ENCODE results near the gene ZCCHC4.

ZCCHC4 gene

DNA sequence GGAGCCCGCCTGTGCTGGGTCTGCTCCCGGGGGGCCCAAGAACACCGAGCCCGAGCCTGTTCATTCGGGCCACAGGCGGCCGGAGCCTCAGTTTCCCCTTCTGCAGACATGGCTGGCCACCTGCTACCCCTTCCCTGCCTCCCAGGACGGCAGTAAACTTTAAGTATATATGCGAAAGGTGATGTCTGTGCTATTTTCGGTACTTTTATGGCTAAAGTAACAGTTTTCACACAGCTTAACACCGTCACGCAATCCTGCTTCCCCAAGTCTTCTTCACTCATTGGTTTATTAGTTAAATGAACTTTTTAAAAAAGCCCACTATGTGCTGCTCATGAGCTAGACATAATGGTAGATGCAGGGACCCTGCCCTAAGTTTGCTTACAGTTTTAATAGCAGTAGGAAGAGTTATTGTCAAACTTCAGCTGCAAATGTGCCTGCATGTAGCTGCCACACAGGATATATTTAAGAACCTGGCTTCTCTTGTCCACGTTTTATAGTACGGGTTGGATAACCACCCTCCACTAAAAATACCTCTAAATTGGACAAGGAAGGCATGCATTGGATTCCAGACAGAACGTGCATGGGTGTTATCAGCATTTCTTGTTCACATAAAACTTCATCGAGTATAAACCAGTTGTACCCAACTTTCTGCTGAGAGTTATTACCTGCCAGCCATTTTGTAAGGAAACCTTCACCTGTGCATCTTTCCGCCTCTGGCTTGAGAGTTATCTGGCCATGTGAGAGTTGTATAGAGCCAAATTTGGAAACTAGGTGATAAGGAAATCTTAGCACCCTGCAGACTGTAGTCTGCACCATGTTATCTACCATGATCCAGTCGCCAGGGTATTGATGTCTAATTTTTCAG lies 65.2 kb downstream of the ZCCHC4 start:
- no peak for DNase-seq

DNA sequence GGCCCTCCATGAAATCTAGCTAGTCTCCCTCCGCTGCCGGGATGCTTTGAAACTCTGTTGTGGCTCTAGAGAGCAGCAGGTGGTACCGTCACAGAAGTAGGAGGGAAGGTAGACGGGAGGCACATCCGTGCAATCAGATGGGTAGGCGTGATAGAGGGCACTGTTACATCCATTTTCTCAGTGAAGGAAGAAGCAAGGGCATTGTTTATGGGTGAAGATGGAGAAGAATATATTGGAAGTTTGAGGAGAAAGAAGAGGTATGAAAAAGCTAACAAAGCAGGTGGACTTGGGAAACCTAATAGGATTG lies 65.8 kb downstream of the ZCCHC4 start:
- DNase-seq: no peak

DNA sequence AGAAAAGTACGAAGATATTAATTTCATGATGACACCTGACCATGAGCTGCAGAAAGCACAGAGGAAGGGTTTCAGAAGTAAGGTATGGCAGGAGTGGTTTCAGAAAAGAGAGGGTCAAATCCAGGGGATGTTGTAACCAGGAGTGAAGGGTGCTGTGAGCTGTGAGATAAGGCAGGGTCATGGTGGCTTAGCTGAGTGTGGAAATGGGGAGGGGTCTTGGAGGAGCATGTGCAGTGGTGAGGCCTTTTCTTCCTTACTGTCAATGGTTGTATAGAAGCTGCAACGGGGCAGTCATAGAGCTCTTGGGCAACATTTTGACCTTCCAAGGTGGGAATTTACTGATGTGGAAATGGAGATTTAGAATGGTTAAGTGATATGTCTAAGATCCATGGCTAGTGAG lies 67.0 kb downstream of the ZCCHC4 start:
- no peak for DNase-seq

DNA sequence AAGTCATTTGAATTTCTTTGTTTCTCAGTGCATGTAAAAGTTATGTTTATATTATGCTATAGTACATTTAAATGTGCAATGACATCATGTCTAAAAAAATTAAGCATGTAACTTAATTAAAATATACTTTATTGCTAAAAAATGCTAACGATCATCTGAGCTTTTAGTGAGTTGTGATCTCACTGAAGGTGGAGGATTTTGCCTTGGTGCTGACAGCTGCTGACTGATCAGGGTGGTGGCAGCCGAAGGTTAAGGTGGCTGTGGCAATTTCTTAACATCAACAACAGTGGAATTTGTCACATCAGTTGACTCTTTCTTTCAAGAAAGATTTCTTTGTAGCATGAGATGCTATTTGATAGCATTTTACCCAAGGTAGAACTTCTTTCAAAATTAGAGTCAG lies 71.1 kb downstream of the ZCCHC4 start:
- DNase-seq: no peak

DNA sequence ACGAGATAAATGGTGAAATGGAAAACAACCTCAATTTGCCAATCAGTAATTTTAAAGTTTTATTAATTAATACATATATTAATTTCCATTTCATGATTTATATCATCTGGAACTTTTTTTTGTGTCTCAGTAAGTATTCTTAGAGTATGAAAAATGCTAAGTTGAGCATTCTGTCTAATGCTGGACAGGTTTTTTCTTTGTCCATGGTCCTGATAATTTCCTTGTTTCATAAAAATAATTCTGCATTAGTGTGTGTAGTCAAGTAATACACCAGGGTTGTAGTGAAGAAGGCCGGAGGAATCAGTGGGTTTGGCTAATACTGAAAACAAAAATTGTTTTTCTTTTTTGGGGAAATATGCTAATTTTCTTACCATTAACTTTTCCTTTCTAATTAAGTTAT lies 74.4 kb downstream of the ZCCHC4 start:
- DNase-seq: no peak

DNA sequence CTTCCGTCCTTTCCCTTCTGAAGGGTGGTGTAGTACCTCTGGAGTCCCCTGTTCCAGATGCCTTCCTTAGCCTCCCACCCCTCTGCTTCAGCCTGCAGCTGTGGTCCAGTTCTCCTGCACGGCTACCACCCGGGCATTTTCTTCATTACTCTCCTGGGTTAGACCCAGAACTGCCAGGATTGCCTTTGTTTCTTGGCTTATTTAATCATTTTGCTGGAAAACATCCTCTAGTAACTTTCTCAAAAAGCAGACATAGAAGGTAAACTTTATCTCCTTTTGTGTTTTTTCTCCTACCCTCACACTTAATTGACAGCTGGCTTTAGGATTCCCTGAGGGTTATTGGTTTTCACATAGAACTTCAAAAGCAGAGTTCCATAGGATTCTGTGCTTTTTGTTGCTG lies 84.7 kb downstream of the ZCCHC4 start:
- no peak for DNase-seq

DNA sequence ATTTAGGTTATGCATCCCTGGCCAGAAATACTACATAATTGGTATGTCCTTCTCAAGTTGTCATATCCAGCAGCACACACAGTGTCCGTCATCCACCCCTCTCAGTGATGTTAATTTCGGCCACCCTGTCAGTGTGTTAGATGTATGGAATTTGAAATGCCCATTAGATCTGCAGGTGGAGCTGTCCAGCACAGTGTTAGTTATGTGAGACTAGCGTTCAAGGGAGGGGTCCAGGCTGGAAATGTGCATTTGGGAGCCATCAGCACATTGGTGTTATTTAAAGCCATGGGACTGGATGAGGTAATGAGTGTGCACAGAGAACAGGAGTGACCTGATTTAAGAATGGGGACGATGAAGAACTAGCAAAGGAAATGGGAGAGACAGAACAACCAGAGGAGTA lies 86.9 kb downstream of the ZCCHC4 start:
- DNase-seq: no peak

DNA sequence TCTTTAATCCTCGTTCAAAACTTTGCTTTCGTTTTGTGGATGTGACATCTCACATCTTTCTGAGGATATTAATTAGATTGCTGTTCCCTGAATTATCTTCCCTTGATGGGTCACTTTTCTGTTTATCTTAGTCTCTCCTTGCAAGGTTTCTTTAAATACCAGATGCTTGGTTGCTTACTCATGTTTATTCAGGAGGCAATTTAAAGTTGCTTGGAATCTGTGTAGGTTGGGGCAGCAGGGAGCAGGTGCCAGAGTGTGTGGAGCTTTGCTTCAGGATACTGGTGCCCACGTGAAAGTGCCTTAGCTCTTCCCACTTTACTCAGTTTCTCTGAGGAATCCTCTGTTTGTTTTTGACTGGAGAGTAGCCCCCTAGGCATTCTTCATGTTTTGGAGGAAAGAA lies 88.5 kb downstream of the ZCCHC4 start:
- no peak for DNase-seq

DNA sequence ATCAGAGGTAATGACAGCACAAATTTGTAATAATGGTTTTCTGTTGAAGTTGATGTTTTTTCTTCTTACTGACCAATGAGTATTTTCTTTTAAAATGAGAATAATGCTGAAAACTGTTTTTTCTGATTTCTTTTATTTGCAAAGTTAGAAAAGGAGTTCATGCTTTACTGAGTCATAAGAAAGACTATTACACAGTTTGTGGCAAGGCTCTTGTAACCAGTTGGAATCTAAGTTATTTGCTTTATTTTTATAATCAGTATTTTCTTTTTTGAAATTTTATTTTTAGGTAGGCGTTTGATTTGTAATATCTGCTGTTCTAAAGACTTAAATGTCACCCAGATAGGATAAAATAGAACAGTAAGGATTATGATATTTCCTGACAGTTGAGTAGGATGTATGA lies 89.9 kb downstream of the ZCCHC4 start:
- no peak for DNase-seq

DNA sequence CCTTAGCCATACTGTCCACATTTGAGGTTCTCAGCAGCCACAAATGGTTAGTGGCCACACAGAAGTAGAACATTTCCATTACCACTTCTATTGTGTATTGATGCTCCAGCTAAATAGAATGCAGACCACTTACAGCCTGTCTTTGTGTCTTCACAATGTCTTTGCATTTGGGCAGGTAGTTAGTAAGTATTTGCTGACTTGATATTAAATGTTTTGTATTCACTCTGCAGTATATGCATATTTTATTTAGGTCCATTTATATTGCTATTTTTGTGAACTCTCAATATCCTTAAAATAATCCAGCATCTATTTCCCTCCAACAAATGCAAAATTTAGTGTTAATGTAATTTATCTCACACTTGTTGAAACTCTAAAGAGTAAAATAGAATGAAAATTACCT lies 91.1 kb downstream of the ZCCHC4 start:
- no peak for DNase-seq

DNA sequence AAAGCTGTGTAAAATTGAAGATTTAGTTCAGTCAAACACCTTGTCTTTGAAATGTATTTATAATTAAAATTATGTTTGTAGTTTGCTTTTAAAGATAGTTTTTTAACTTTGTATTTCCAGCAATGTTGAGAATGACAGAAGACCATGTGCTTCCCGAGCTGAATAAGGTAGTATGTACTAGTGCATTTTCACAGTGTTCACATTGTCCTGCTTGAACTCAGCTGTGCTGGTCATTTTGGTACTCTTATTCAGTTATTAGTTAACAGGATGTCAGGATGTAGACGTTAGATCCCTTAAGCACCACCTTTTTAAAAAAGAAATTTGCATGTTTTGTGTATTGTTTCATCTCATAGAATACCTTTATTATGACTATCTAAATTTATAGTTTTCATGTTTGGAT lies 92.9 kb downstream of the ZCCHC4 start:
- no peak for DNase-seq

DNA sequence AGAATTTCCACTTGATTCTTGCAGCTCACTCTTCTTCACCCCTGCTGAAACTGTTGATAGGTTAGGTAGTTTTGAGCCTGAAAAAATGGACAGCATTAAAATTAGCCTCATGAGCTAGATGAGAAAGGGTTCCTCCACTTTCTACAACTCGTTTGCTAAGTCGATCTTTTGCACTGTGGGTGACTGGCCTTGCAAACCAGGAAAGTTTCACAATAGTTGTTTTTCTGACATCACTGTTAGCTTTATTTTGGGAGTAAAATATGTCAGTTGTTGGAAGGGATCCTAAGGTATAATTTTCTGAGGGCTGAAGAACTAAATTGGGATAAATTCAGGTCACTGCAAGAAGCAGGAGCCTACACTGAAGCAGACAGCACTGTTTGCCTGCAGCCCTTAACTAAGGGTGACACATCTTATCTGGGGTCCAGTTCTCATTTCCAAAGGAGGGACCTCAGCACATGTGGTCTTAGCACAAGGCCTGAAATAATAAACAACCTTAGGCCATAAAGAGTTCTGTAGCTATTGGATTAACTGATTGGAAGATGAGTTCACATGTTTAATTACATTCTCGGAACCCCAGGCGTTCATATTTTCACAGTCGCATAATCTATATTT lies 93.6 kb downstream of the ZCCHC4 start:
- no peak for DNase-seq

DNA sequence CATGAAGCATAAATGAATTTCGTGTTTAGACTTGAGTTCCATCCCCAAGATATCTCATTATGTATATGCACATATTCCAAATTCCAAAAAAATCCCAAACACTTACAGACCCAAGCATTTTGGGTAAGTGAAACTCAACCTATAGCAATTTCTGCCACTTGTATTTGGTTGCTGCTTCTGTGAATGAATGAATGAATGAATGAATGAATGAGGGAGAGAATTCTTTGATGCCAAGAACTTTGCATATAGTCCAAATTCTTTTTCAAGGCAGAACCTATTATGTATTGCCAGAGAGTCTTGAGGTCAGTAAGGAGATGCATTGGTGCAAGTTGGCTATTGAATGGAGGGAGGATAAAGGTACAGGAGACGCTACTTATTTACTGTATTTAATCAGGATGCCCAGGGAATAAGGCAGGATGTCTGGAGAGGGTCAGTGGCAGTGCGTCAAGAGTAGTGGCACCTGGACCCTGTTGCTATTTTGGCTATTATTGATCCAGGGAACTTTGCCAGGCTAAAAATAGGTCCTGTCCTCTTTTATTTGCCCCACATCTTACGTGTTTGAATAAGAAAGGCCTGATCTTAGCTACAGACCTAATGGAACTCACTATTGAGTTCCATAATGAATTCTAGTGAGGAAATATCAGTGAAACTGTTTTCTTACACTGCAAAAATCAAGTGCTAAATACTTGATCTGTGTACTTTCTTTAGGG lies 98.4 kb downstream of the ZCCHC4 start:
- no peak for DNase-seq

DNA sequence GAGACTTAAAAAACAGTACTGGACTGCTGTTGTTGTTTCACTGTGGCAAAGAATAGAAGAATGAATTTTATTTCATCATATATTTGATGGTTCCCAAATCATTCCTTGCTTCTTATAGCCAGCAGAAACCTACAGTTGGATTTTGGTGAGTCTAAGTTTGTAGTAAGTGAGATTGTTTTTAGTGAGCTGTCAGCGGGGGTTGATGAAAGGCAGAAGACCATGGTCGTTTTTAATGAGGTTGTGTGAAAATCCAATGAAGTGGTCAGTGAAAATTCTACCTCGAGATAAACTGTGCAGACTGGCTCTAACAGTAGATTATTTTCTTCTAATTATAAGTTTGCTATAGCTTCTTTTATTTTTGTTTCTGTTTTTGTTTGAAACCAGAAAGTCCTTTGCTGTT lies 100.7 kb downstream of the ZCCHC4 start:
- no peak for DNase-seq

DNA sequence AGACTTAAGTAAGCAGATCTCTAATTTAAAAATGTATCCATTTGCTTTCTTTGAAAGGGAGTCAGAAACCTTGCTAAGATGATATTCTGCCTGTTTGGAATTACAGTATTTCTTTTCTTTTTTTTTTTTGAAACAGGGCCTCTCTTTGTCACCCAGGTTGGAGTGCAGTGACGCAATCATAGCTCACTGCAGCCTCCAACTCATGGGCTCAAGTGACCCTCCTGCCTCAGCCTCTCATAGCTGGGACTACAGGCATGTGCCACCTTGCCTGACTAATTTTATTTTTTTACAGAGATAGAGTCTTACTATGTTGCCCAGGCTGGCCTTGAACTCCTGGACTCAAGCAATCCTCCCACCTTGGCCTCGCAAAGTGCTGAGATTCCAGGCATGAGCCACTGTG lies 104.4 kb downstream of the ZCCHC4 start:
- no peak for DNase-seq

Data from T-helper 9 cell (primary cell).